K562 (cell line): ENCODE measurements around the gene KCNH8. TPM values are rescaled to one million over a fixed set of nuclear protein-coding genes. Genes with fewer than 3 reads are reported as not detected.

ENCODE experiments used
- ATAC-seq: fragments of 200-7000 bp; cut with Tn5 transposase; 3 replicates; pipeline ENCODE4 v1.9.1; 2020; ENCODE audit warnings: moderate library complexity
- BruUV-seq: library from RNA; stranded (reverse); fragments of 400-500 nt; replicated peaks from 2 replicates; lab custom pipeline; 2021; lab: Mats Ljungman, UMichigan
- CTCF ChIA-PET: fragments of 300-600 bp; formaldehyde crosslinking; extraction: SDS; loops from one replicate; lab custom pipeline; 2021; ENCODE audit warnings: low intra/inter-chr PET ratio; lab: Yijun Ruan, JAX
- POLR2A ChIA-PET: fragments of 300-600, 350-650 bp; sonication (Branson Sonifier 250); formaldehyde crosslinking; extraction: SDS; loops from one replicate; lab custom pipeline; 2021; ENCODE audit warnings: antibody characterized with exemption, inconsistent platforms; lab: Yijun Ruan, JAX
- DNase-seq, 4 experiments: peaks; one replicate each; pipeline versions ENCODE4 v3.0.0 to v3.0.0-alpha.2; 2011 to 2018; ENCODE audit warnings: low spot score in 3 of 4, mixed read lengths in 3 of 4; ENCODE audit errors: extremely low read depth in 1 of 4
- FAIRE-seq: peaks from 2 replicates; lab custom pipeline; 2011; peaks lifted over from hg19 to GRCh38; lab: Jason Lieb, UNC
- H2AFZ ChIP-seq: 2 replicates; pipeline ENCODE4 v1.6.0; 2011; ENCODE audit warnings: low read depth, low read length, control low read depth, inconsistent platforms
- H3K27ac ChIP-seq: fragments of 200-600 bp; 3 replicates; pipeline ENCODE4 v1.8.0; 2011; ENCODE audit warnings: low read depth, mild to moderate bottlenecking, control low read depth, inconsistent platforms, low read length, moderate library complexity, mixed read lengths; ENCODE audit errors: extremely low read depth
- H3K27me3 ChIP-seq, 2 experiments: fragments of 300-600 bp in 1 of 2; 2 replicates in 1 of 2; 3 replicates in 1 of 2; pipeline versions ENCODE4 v1.6.0 to v1.8.0; 2011; ENCODE audit warnings: inconsistent platforms in 2 of 2, low read length in 2 of 2, mild to moderate bottlenecking in 1 of 2, mixed read lengths in 1 of 2, moderate library complexity in 1 of 2; ENCODE audit not compliant: control insufficient read depth in 2 of 2, insufficient read depth in 2 of 2
- H3K36me3 ChIP-seq: fragments of 300-600 bp; 3 replicates; pipeline ENCODE4 v1.8.0; 2011; ENCODE audit warnings: mild to moderate bottlenecking, low read length, inconsistent platforms; ENCODE audit not compliant: control insufficient read depth, insufficient read depth
- H3K4me1 ChIP-seq, 2 experiments: fragments of 200-600 bp in 1 of 2; replicated peaks in 1 of 2; 2 replicates in 1 of 2; 3 replicates in 1 of 2; pipeline versions ENCODE4 v1.5.1 to v1.8.0; 2011; ENCODE audit warnings: inconsistent platforms in 2 of 2, low read length in 2 of 2, mild to moderate bottlenecking in 1 of 2, mixed read lengths in 1 of 2, moderate library complexity in 1 of 2; ENCODE audit not compliant: control insufficient read depth in 2 of 2, insufficient read depth in 2 of 2
- H3K4me2 ChIP-seq: 2 replicates; pipeline ENCODE4 v1.6.1; 2011; ENCODE audit warnings: low read length, control low read depth, inconsistent platforms, mixed read lengths; ENCODE audit not compliant: insufficient read depth
- H3K4me3 ChIP-seq: fragments of 200-600 bp; sonication (generic), shearing (Covaris generic); 2 replicates; pipeline ENCODE4 v1.5.1; 2016; ENCODE audit warnings: control low read depth, inconsistent platforms
- H3K79me2 ChIP-seq: fragments of 200-600 bp; 3 replicates; pipeline ENCODE4 v1.8.0; 2011; ENCODE audit warnings: low read length, inconsistent platforms; ENCODE audit not compliant: control insufficient read depth, insufficient read depth
- H3K9ac ChIP-seq, 2 experiments: 2 replicates each; pipeline versions ENCODE4 v1.6.0 to v1.6.1; 2011; ENCODE audit warnings: low read depth in 2 of 2, low read length in 2 of 2, control low read depth in 1 of 2, inconsistent platforms in 1 of 2, mild to moderate bottlenecking in 1 of 2, mixed read lengths in 1 of 2; ENCODE audit not compliant: insufficient read depth in 1 of 2
- H3K9me1 ChIP-seq: one replicate; pipeline ENCODE4 v1.6.0; 2011; ENCODE audit warnings: inconsistent platforms, mild to moderate bottlenecking, low read length, moderate library complexity; ENCODE audit not compliant: control insufficient read depth, insufficient read depth
- H3K9me3 ChIP-seq: replicated peaks from 2 replicates; pipeline ENCODE4 v1.5.1; 2011; ENCODE audit warnings: low read depth, low read length, inconsistent platforms; ENCODE audit not compliant: control insufficient read depth, insufficient read depth
- H4K20me1 ChIP-seq: replicated peaks from 2 replicates; pipeline ENCODE4 v1.6.1; 2011; ENCODE audit warnings: low read length, inconsistent platforms, mixed read lengths; ENCODE audit not compliant: control insufficient read depth, insufficient read depth
- BHLHE40 ChIP-seq: IDR thresholded peaks from 2 replicates; pipeline ENCODE4 v1.6.1; 2011; ENCODE audit warnings: low read length, improper control_type of control experiment
- DIDO1 ChIP-seq: fragments of 450-650 bp; IDR thresholded peaks from 2 replicates; pipeline ENCODE4 v1.6.1; 2016; ENCODE audit warnings: low read depth, missing biosample characterization, missing genetic modification characterization
- ETV1 ChIP-seq: fragments of 450-650 bp; conservative IDR thresholded peaks from 2 replicates; pipeline ENCODE4 v1.6.1; 2016; ENCODE audit warnings: missing genetic modification characterization, control low read depth, low read depth, missing compliant biosample characterization
- ETV5 ChIP-seq: sonication (generic); formaldehyde crosslinking; IDR thresholded peaks from 2 replicates; pipeline ENCODE4 v1.4.0; 2020; ENCODE audit warnings: low read depth, mild to moderate bottlenecking, missing genetic modification reagents
- ETV6 ChIP-seq, 3 experiments: fragments of 150-350 bp in 1 of 3; sonication (generic) in 1 of 3; formaldehyde crosslinking in 1 of 3; IDR thresholded peaks; 2 replicates each; pipeline versions ENCODE4 v1.6.1 to v1.8.0; 2014 to 2022; ENCODE audit warnings: borderline replicate concordance in 2 of 3, low read depth in 2 of 3, antibody characterized with exemption in 1 of 3, low read length in 1 of 3, mild to moderate bottlenecking in 1 of 3, missing genetic modification reagents in 1 of 3
- FOS ChIP-seq: IDR thresholded peaks from 3 replicates; pipeline ENCODE4 v1.6.1; 2011; ENCODE audit not compliant: insufficient read length; ENCODE audit errors: extremely low read depth
- KDM2B ChIP-seq: fragments of 250-450 bp; sonication (Bioruptor Pico); IDR thresholded peaks from 2 replicates; pipeline ENCODE4 v1.8.0; 2021; ENCODE audit warnings: mild to moderate bottlenecking, moderate library complexity
- MAZ ChIP-seq, 2 experiments: fragments of 450-650 bp in 1 of 2; sonication (generic) in 1 of 2; formaldehyde crosslinking; IDR thresholded peaks in 1 of 2; conservative IDR thresholded peaks in 1 of 2; 2 replicates each; pipeline versions ENCODE4 v1.4.0 to v1.5.0; 2020; ENCODE audit warnings: mild to moderate bottlenecking in 1 of 2, missing genetic modification reagents in 1 of 2
- PCBP2 ChIP-seq: fragments of 200-400 bp; formaldehyde crosslinking; IDR thresholded peaks from 2 replicates; pipeline ENCODE4 v1.6.1; 2018; ENCODE audit warnings: low read length, low read depth, mild to moderate bottlenecking, moderate library complexity; ENCODE audit not compliant: poor library complexity, severe bottlenecking
- TOE1 ChIP-seq, 2 experiments: fragments of 450-650 bp in 1 of 2; sonication (generic) in 1 of 2; formaldehyde crosslinking in 1 of 2; IDR thresholded peaks; 2 replicates each; pipeline versions ENCODE4 v1.7.1 to v1.8.0; 2016 to 2022; ENCODE audit warnings: borderline replicate concordance in 2 of 2, mild to moderate bottlenecking in 2 of 2, antibody characterized with exemption in 1 of 2, inconsistent platforms in 1 of 2, low read depth in 1 of 2, missing genetic modification reagents in 1 of 2, moderate library complexity in 1 of 2
- XRCC5 ChIP-seq: fragments of 200-400 bp; formaldehyde crosslinking; IDR thresholded peaks from 2 replicates; pipeline ENCODE4 v1.6.1; 2017; ENCODE audit warnings: low read depth, mild to moderate bottlenecking, low read length
- ZBTB8A ChIP-seq: fragments of 450-650 bp; IDR thresholded peaks from 2 replicates; pipeline ENCODE4 v1.6.1; 2018; ENCODE audit warnings: mild to moderate bottlenecking, moderate library complexity; ENCODE audit not compliant: partially characterized antibody
- ZNF133 ChIP-seq: fragments of 250-450 bp; sonication (Bioruptor Pico); IDR thresholded peaks from 2 replicates; pipeline ENCODE4 v1.4.0; 2020; ENCODE audit warnings: mild to moderate bottlenecking
- ZNF253 ChIP-seq: fragments of 250-450 bp; sonication (Bioruptor Pico); conservative IDR thresholded peaks from 2 replicates; pipeline ENCODE4 v1.6.1; 2021; ENCODE audit warnings: mild to moderate bottlenecking
- ZNF584 ChIP-seq: fragments of 200-800 bp; sonication (Bioruptor generic); IDR thresholded peaks from 2 replicates; pipeline ENCODE4 v1.6.1; 2016; ENCODE audit warnings: low read depth, mild to moderate bottlenecking, missing genetic modification characterization, missing compliant biosample characterization
- ZNF668 ChIP-seq: fragments of 250-450 bp; sonication (Bioruptor Pico); IDR thresholded peaks from 2 replicates; pipeline ENCODE4 v1.8.0; 2022; ENCODE audit warnings: mild to moderate bottlenecking, inconsistent platforms
- WGBS: fragments of 100-300 bp; shearing (Covaris generic); methylation state at CpG from one replicate; pipeline ENCODE4 v1.1.6; 2016; ENCODE audit warnings: low coverage, mixed read lengths; ENCODE audit not compliant: insufficient coverage; ENCODE audit errors: missing lambda C conversion rate; 5-methylcytosine and 5-hydroxymethylcytosine counted together
- in situ Hi-C: fragments of 300-500 bp; cut with MboI; formaldehyde crosslinking; loops from 4 replicates; pipeline ENCODE4 v1.15.0; 2018; ENCODE audit warnings: inconsistent platforms, mixed read lengths
- intact Hi-C: fragments of 100-400 bp; cut with micrococcal nuclease; formaldehyde crosslinking; loops from 2 replicates; pipeline ENCODE4 v1.14.2; 2022
- polyA plus RNA-seq, 8 experiments: library from polyadenylated mRNA; depleted of rRNA in 4 of 8; stranded (reverse) in 5 of 8; unstranded in 3 of 8; fragments of >200 nt; fragmentation: Nextera tagmentation in 2 of 8; fragmentation: Illumina TruSeq in 1 of 8; extraction: Ambion mirVana in 2 of 8; extraction: Trizol in 1 of 8; gene quantifications; 2 replicates each; pipeline versions ENCODE4 v1.2.1 to v1.2.3, GENCODE V29; 2011 to 2014; ENCODE audit warnings: inconsistent platforms in 1 of 8, missing spikeins in 1 of 8
- total RNA-seq, 7 experiments: library from RNA; depleted of rRNA in 6 of 7; stranded (reverse); fragments of >200 nt in 6 of 7; fragmentation: Illumina TruSeq in 2 of 7; extraction: Trizol in 2 of 7; gene quantifications; 2 replicates each; pipeline versions ENCODE4 v1.2.1 to v1.2.3, GENCODE V29; 2011 to 2021; ENCODE audit warnings: low replicate concordance in 1 of 7
- TF ChIP-seq, protein P1 (sequence below), 2 experiments: fragments of 250-450 bp in 1 of 2; fragments of 450-650 bp in 1 of 2; sonication (Bioruptor Pico) in 1 of 2; IDR thresholded peaks; 2 replicates each; pipeline versions ENCODE4 v1.6.1 to v1.8.0; 2016 to 2021; ENCODE audit warnings: mild to moderate bottlenecking in 2 of 2, moderate library complexity in 2 of 2, missing compliant biosample characterization in 1 of 2, missing genetic modification characterization in 1 of 2
- TF ChIP-seq, protein P2 (sequence below): fragments of 200-400 bp; formaldehyde crosslinking; IDR thresholded peaks from 2 replicates; pipeline ENCODE4 v1.6.1; 2017; ENCODE audit warnings: mild to moderate bottlenecking, low read depth, low read length, moderate library complexity

KCNH8 gene
- total and polyA plus RNA-seq, 9 of the 15 experiments (the other 6 are each of a cell fraction or from before 2014, with no cell fraction given): 0.02 to 0.08 (median 0.04) TPM; not detected in 6

DNA sequence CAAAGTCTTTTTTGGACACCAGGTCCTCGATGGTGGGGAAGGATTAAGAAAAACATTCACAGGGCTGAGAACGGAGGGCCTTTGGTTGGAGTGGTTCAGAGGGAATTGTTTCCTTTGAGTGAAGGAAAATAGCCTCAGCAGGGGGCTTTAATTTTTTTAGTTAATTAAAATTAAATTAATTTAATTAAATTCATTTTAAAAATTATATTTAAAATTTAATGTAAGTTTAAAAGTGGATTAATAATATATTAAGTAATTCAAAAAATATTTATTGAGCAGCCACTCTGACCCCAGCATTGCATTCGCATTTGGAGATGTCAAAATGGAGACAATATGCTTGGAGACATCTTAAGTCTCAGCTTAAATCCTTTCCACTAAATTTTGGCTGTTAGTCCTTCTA lies 136.7 kb downstream of the KCNH8 start (continued):
- no peak for TF ChIP-seq XRCC5
- no peak for TF ChIP-seq FOS
- no peak for TF ChIP-seq TOE1 (IDR thresholded peaks at IDR 0.05; ENCODE audit: borderline replicate concordance)
- TF ChIP-seq TOE1 (CRISPR knock-in tag; IDR thresholded peaks at IDR 0.05; ENCODE audit: borderline replicate concordance, low read depth): no peak
- no peak for TF ChIP-seq ETV5
- TF ChIP-seq DIDO1 (tag): no peak
- no peak for TF ChIP-seq MAZ (CRISPR knock-in tag; conservative IDR thresholded peaks at IDR 0.05 in 1 of 2, IDR thresholded peaks at IDR 0.05 in 1 of 2)

DNA sequence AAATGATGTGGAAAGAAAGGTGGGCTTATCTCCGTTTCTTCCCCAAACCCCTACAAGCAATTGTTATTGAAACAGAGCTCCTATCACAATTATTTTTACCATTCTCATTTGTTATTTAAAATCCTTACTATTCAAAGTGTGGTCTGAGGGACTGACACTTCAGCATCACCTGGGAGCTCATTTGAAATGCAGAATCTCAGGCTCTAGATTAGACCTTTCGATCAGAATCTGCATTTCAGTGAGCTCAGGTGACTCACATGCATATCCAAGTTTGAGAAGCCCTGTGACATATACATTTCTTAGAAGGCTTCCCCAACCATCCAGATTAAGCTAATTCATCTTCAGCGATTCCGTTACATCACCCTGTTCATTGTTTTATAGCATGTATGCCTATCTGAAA lies 145.0 kb downstream of the KCNH8 start:
- DNase-seq (no peak), ATAC-seq (no peak), FAIRE-seq (no peak)
- no peaks in the 10 kb centered on the region for H4K20me1 ChIP-seq
- H3K9ac ChIP-seq: no peak overlapping the region
- no peaks in the 10 kb centered on the region for H3K4me1 ChIP-seq
- TF ChIP-seq ZBTB8A (no peak), ZNF584 (CRISPR knock-in tag) (no peak), ZNF253 (CRISPR knock-in tag) (no peak), ETV1 (no peak), FOS (no peak), ETV6 (IDR thresholded peaks at IDR 0.05; ENCODE audit: borderline replicate concordance in 1 of 2, low read depth in 2 of 2, low read length in 1 of 2) (no peak), ETV6 (CRISPR knock-in tag; IDR thresholded peaks at IDR 0.05; ENCODE audit: borderline replicate concordance) (no peak), ZNF668 (CRISPR knock-in tag) (no peak), ZNF133 (CRISPR knock-in tag) (no peak), BHLHE40 (no peak), PCBP2 (no peak), KDM2B (CRISPR knock-in tag) (no peak)
- TF ChIP-seq, protein P1, sequence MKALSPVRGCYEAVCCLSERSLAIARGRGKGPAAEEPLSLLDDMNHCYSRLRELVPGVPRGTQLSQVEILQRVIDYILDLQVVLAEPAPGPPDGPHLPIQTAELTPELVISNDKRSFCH (CRISPR knock-in tag; IDR thresholded peaks at IDR 0.05): no peak
- TF ChIP-seq, protein P1 (tag; IDR thresholded peaks at IDR 0.05): no peak
- TF ChIP-seq, protein P2, sequence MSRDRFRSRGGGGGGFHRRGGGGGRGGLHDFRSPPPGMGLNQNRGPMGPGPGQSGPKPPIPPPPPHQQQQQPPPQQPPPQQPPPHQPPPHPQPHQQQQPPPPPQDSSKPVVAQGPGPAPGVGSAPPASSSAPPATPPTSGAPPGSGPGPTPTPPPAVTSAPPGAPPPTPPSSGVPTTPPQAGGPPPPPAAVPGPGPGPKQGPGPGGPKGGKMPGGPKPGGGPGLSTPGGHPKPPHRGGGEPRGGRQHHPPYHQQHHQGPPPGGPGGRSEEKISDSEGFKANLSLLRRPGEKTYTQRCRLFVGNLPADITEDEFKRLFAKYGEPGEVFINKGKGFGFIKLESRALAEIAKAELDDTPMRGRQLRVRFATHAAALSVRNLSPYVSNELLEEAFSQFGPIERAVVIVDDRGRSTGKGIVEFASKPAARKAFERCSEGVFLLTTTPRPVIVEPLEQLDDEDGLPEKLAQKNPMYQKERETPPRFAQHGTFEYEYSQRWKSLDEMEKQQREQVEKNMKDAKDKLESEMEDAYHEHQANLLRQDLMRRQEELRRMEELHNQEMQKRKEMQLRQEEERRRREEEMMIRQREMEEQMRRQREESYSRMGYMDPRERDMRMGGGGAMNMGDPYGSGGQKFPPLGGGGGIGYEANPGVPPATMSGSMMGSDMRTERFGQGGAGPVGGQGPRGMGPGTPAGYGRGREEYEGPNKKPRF: no peak
- ChIA-PET POLR2A (no interaction called here), CTCF (no interaction called here)
- H3K27ac ChIP-seq: no peak overlapping the region
- BruUV-seq: no TSS peak
- H3K4me2 ChIP-seq: no peak overlapping the region
- H3K79me2 ChIP-seq: no peaks in the 10 kb centered on the region
- no peaks in the 10 kb centered on the region for H3K9me3 ChIP-seq
- no peaks in the 10 kb centered on the region for H3K27me3 ChIP-seq
- no peaks in the 10 kb centered on the region for H3K9me1 ChIP-seq
- H3K36me3 ChIP-seq: no peaks in the 10 kb centered on the region
- WGBS: 2% methylated on average over 4 of the region's 4 CpGs
- no peak overlapping the region for H2AFZ ChIP-seq
- in situ Hi-C loops (no loop called here), intact Hi-C loops (no loop called here)
- H3K4me3 ChIP-seq: no peak overlapping the region
